SK-N-SH (cell line): ENCODE data around the gene INPPL1.
"Not testable (repeated sequence)": the region's sequence is repeated elsewhere in the genome, so short reads cannot be mapped to it uniquely, and the experiment has no call there.

Source experiments
- CTCF ChIP-seq: fragments of 200-600 bp; sonication (generic); IDR thresholded peaks from 2 replicates; pipeline ENCODE4 v1.6.1; 2017; ENCODE audit warnings: antibody characterized with exemption, mild to moderate bottlenecking, moderate library complexity
- EP300 ChIP-seq, 2 experiments: IDR thresholded peaks; 2 replicates each; pipeline versions ENCODE4 v1.4.0 to v1.6.1; 2012; ENCODE audit warnings: borderline replicate concordance in 1 of 2, low read depth in 1 of 2, low read length in 1 of 2
- EZH2phosphoT487 ChIP-seq: fragments of 200-600 bp; sonication (generic); IDR thresholded peaks from 2 replicates; pipeline ENCODE4 v1.6.1; 2017; ENCODE audit warnings: low read depth, mixed run types, mild to moderate bottlenecking, antibody characterized with exemption, moderate library complexity, borderline replicate concordance
- FOXM1 ChIP-seq: IDR thresholded peaks from 2 replicates; pipeline ENCODE4 v1.4.0; 2012; ENCODE audit warnings: low read depth, mild to moderate bottlenecking
- POLR2AphosphoS5 ChIP-seq: IDR thresholded peaks from 2 replicates; pipeline ENCODE4 v1.6.1; 2012; ENCODE audit warnings: low read depth, low read length
- SMC3 ChIP-seq: IDR thresholded peaks from 2 replicates; pipeline ENCODE4 v1.6.1; 2012; ENCODE audit warnings: low read depth, low read length, improper control_type of control experiment
- TAF1 ChIP-seq: IDR thresholded peaks from 2 replicates; pipeline ENCODE4 v1.6.1; 2012; ENCODE audit warnings: low read depth, mild to moderate bottlenecking, low read length, moderate library complexity, borderline replicate concordance
- YY1 ChIP-seq: IDR thresholded peaks from 2 replicates; pipeline ENCODE4 v1.4.0; 2012; ENCODE audit warnings: low read depth, mild to moderate bottlenecking
- ZBTB33 ChIP-seq: IDR thresholded peaks from 2 replicates; pipeline ENCODE4 v1.4.0; 2012; ENCODE audit warnings: low read depth, borderline replicate concordance

GRCh38 chr11:72206794-72207193, 17.8 kb upstream of the INPPL1 start:
- not testable (repeated sequence) for TF ChIP-seq CTCF; EP300 (IDR thresholded peaks at IDR 0.05; ENCODE audit: borderline replicate concordance in 1 of 2, low read depth in 1 of 2, low read length in 1 of 2); EZH2phosphoT487; SMC3; FOXM1; POLR2AphosphoS5; ZBTB33; YY1; TAF1
